WTC11 (cell line): ENCODE data around the gene SNCA.

Source experiments
- CBFB ChIP-seq: sonication (generic); formaldehyde crosslinking; IDR thresholded peaks from 2 replicates; pipeline ENCODE4 v1.8.1; 2022; ENCODE audit warnings: mild to moderate bottlenecking, low read depth, missing genetic modification reagents
- FOXJ3 ChIP-seq: sonication (generic); formaldehyde crosslinking; IDR thresholded peaks from 2 replicates; pipeline ENCODE4 v1.9.0; 2021; ENCODE audit warnings: missing genetic modification reagents, mild to moderate bottlenecking, borderline replicate concordance
- KAT7 ChIP-seq: sonication (generic); formaldehyde crosslinking; IDR thresholded peaks from 2 replicates; pipeline ENCODE4 v1.8.1; 2023; ENCODE audit warnings: missing genetic modification reagents, mild to moderate bottlenecking, borderline replicate concordance
- MXD4 ChIP-seq: fragments of 250-450 bp; sonication (Bioruptor Pico); IDR thresholded peaks from 2 replicates; pipeline ENCODE4 v1.8.0; 2021; ENCODE audit warnings: mild to moderate bottlenecking, moderate library complexity, borderline replicate concordance
- NFYB ChIP-seq: sonication (generic); formaldehyde crosslinking; conservative IDR thresholded peaks from 2 replicates; pipeline ENCODE4 v1.8.0; 2022; ENCODE audit warnings: low read depth, missing genetic modification reagents
- NR3C1 ChIP-seq: sonication (generic); formaldehyde crosslinking; conservative IDR thresholded peaks from 2 replicates; pipeline ENCODE4 v1.8.1; 2023; ENCODE audit warnings: low read depth, mild to moderate bottlenecking, missing genetic modification reagents
- SP1 ChIP-seq: sonication (generic); formaldehyde crosslinking; conservative IDR thresholded peaks from 2 replicates; pipeline ENCODE4 v1.8.1; 2022; ENCODE audit warnings: missing genetic modification reagents
- TCF7 ChIP-seq: sonication (generic); formaldehyde crosslinking; IDR thresholded peaks from 2 replicates; pipeline ENCODE4 v1.8.0; 2022; ENCODE audit warnings: mild to moderate bottlenecking, low read depth, missing genetic modification reagents, moderate library complexity
- TEAD1 ChIP-seq: sonication (generic); formaldehyde crosslinking; IDR thresholded peaks from 2 replicates; pipeline ENCODE4 v1.8.0; 2022; ENCODE audit warnings: mild to moderate bottlenecking, missing genetic modification reagents
- ZBTB21 ChIP-seq: sonication (generic); formaldehyde crosslinking; IDR thresholded peaks from 2 replicates; pipeline ENCODE4 v1.8.1; 2023; ENCODE audit warnings: mild to moderate bottlenecking, missing genetic modification reagents, borderline replicate concordance
- ZNF121 ChIP-seq: sonication (generic); formaldehyde crosslinking; IDR thresholded peaks from 2 replicates; pipeline ENCODE4 v1.8.0; 2023; ENCODE audit warnings: missing genetic modification reagents
- ZNF138 ChIP-seq: sonication (generic); formaldehyde crosslinking; conservative IDR thresholded peaks from 2 replicates; pipeline ENCODE4 v1.8.1; 2022; ENCODE audit warnings: mild to moderate bottlenecking, moderate library complexity, missing genetic modification reagents
- TF ChIP-seq, protein P1 (sequence below): fragments of 200-600 bp; IDR thresholded peaks from 2 replicates; pipeline ENCODE4 v1.8.0; 2022; ENCODE audit warnings: antibody characterized with exemption
- TF ChIP-seq, protein P2 (sequence below): sonication (generic); formaldehyde crosslinking; IDR thresholded peaks from 2 replicates; pipeline ENCODE4 v1.8.1; 2023; ENCODE audit warnings: mild to moderate bottlenecking, missing genetic modification reagents

DNA sequence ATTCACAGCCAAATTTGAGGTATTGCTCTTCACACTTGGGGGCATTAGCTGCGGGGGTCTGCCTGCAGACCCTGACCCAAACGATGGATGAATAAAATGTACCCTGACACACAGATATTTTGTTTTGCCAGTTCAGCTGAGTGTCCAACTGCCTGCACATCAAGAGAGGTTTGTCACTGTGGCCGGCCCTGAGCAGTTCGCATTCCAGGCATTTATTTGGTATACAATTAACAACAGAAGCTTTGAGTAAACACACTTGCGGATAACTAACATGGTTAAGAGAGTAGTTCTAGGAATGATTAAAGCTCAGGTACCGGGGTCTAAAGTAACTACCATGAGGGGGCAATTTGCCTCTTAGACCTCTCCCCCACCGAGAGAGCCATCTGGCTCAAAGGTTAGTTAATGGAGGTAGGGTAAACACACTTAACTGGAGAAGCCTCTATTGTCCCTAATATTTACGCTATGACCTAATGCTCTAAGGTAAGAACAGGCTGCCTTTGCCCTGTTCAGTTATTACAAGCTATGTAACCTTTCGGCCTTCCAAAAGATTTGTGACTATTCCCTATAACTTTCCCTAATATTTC lies 162.0 kb downstream of the SNCA start:
- no peak for TF ChIP-seq CBFB (CRISPR knock-in tag)
- TF ChIP-seq, protein P1, sequence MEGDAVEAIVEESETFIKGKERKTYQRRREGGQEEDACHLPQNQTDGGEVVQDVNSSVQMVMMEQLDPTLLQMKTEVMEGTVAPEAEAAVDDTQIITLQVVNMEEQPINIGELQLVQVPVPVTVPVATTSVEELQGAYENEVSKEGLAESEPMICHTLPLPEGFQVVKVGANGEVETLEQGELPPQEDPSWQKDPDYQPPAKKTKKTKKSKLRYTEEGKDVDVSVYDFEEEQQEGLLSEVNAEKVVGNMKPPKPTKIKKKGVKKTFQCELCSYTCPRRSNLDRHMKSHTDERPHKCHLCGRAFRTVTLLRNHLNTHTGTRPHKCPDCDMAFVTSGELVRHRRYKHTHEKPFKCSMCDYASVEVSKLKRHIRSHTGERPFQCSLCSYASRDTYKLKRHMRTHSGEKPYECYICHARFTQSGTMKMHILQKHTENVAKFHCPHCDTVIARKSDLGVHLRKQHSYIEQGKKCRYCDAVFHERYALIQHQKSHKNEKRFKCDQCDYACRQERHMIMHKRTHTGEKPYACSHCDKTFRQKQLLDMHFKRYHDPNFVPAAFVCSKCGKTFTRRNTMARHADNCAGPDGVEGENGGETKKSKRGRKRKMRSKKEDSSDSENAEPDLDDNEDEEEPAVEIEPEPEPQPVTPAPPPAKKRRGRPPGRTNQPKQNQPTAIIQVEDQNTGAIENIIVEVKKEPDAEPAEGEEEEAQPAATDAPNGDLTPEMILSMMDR: no peak
- no peak for TF ChIP-seq NFYB (CRISPR knock-in tag)
- no peak for TF ChIP-seq TCF7 (CRISPR knock-in tag)
- TF ChIP-seq ZNF138 (CRISPR knock-in tag): no peak
- TF ChIP-seq, protein P2, sequence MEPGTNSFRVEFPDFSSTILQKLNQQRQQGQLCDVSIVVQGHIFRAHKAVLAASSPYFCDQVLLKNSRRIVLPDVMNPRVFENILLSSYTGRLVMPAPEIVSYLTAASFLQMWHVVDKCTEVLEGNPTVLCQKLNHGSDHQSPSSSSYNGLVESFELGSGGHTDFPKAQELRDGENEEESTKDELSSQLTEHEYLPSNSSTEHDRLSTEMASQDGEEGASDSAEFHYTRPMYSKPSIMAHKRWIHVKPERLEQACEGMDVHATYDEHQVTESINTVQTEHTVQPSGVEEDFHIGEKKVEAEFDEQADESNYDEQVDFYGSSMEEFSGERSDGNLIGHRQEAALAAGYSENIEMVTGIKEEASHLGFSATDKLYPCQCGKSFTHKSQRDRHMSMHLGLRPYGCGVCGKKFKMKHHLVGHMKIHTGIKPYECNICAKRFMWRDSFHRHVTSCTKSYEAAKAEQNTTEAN (CRISPR knock-in tag): no peak
- TF ChIP-seq NR3C1 (CRISPR knock-in tag): no peak
- no peak for TF ChIP-seq TEAD1 (CRISPR knock-in tag)
- TF ChIP-seq ZBTB21: no peak
- TF ChIP-seq ZNF121 (CRISPR knock-in tag): no peak
- TF ChIP-seq KAT7 (CRISPR knock-in tag): no peak
- no peak for TF ChIP-seq SP1
- TF ChIP-seq MXD4 (CRISPR knock-in tag): no peak
- TF ChIP-seq FOXJ3 (CRISPR knock-in tag): no peak
